ENCODE measurements around the gene HACD4.

Gene HACD4, protein sequence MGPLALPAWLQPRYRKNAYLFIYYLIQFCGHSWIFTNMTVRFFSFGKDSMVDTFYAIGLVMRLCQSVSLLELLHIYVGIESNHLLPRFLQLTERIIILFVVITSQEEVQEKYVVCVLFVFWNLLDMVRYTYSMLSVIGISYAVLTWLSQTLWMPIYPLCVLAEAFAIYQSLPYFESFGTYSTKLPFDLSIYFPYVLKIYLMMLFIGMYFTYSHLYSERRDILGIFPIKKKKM

DNA sequence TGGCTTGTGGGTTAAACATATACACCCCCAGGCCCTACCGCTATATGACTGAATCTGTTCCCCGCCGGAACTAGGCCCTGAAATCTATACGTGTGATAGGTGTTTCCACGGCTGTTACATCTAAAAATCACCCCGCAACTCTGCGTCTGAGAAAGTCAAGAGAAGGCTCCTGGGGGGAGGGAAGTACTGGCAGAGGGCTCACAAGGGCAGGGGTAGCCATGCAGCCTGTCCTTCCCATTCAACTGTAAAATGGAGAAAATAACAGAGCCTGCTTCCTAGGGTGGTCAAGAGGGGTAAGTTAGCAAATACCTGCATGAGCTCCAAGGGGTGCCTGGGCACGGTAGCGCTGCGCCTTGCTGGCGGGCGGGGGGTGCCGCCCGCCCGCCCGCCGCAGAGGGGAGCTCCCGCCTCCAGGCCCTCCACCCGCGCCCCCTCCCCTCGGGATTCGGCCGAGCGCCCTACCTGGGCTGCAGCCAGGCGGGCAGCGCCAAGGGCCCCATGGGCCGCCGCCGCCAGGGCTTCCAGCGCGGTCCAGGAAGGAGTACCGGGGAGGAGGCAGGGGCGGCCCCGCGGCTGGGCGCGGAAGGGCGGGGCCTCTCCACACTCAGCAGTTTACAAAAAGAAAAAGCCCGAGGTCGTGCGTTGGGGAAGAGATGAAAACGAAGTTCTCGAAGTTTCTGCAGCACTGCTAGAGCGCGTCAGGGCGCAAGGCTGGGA is at the start of gene HACD4:
Gene HACD4 (minus strand): TSS at position 550 of the 717 bp plus-strand sequence. CDS start 50 bp downstream, at position 500.
- peak; percentile 63 for DNase-seq (ENCODE audit: low spot score)

- DNase-seq (ENCODE audit: low spot score): no peak
Observed at GRCh38 chr9:21080793-21081192, 49.4 kb upstream of the HACD4 start.

GRCh38 chr9:21078702-21079101 is 47.3 kb upstream of the HACD4 start:
- no peak for DNase-seq (ENCODE audit: low spot score)

GRCh38 chr9:21077781-21078180 is 46.3 kb upstream of the HACD4 start, which contains the start of gene IFNB1:
TSS of gene IFNB1 (minus strand) at chr9:21077942. CDS start at chr9:21077869, 73 bp downstream.
- DNase-seq (ENCODE audit: low spot score): no peak

DNA sequence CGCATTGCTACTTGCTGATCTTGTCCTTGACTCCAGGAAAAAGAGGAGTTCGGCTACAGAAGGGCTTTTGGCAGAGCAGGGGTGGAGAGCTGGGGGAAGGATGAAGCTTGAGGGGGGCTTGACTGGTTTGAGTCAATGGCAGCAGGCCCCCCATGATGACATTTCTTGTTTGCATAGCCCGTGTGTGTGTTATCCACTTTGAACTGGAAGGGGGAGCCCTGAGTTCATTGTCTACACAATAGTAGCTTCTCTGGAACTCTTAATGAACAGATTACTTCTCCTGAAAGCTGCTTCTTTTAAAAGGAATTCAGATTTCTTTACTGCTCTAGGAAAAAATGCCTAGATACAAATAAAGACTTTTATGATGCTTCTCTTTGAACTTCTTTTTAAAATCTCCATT is 44.0 kb upstream of the HACD4 start:
- no peak for DNase-seq (ENCODE audit: low spot score)

- no peak for DNase-seq (ENCODE audit: low spot score)
Observed at GRCh38 chr9:21070906-21071305, 39.5 kb upstream of the HACD4 start.

GRCh38 chr9:21070171-21070571 is 38.7 kb upstream of the HACD4 start:
- DNase-seq (ENCODE audit: low spot score): peak; percentile 72

- peak; percentile 15 for DNase-seq (ENCODE audit: low spot score)
Observed at GRCh38 chr9:21060919-21061561, 29.6 kb upstream of the HACD4 start.

DNA sequence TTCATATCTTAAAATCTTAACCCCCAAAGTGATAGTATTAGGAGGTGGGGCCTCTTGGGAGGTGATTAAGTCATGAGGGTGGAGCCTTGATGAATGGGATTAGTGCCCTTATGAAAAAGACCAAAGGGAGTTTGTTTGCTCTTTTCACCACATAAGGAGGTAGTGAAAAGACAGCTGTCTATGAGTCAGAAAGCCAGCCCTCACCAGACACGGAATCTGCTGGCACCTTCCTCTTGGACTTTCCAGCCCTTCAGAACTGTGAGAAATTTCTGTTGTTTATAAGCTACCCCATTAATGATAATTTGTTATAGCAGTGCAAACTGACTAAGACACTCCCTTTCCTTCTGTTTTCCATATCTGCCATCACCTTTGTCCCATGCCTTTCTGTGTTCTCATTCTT is 25.5 kb upstream of the HACD4 start:
- DNase-seq (ENCODE audit: low spot score): no peak

DNA sequence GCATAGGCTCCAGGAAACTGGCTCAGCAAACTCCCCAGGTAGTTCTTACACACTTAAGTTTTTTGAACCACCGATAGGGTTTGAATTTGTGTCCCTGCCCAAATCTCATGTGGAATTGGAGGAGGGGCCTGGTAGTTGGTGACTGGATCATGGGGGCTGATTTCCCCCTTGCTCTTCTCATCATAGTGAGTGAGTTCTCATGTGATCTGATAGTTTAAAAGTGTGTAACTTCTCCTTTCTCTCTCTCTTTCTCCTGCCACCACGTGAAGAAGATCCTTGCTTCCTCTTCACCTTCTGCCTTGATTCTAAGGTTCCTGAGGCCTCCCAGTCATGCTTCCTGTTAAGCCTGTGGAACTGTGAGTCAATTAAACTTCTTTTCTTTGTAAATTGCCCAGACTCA is 22.4 kb upstream of the HACD4 start:
- DNase-seq (ENCODE audit: low spot score): no peak

DNA sequence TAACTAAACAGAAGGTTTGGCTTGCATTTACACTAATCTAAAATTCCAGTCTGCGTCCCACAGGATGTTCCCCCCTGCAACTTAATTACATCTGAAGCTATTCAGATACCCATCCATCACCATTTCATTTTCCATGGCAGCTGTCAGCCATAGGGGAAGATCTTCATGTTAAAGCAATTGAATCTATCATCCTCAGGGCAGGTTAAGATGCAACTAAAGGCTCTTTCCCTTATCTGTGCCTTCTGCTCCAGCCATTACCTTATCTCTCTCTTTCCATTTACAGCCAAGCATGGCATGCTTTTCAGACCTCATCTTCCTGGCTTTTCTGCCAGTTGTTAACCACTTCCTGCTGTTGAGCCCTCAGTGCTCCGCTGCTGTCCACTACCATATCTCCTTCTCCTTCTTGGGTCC is 15.8 kb upstream of the HACD4 start:
- no peak for DNase-seq (ENCODE audit: low spot score)

GRCh38 chr9:21043841-21044240 is 12.4 kb upstream of the HACD4 start:
- DNase-seq (ENCODE audit: low spot score): no peak

DNA sequence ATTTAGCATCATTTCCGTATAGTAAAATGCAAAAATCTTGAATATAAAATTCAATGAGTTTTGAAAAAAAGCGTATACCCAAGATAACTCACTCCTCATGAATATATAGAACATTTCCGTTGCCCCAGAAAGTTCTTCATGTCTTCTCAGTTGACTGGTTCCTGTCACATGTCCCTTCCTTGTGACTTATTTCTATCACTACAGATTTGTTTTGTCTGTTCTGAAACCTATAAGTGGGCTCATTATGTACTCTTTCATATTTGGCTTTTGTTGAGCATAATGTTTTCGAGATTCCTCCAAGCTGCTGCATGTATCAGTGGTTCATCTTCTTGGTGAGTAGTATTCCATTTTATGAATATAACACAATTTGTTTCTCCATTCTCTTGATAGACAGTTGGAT is 11.0 kb upstream of the HACD4 start:
- no peak for DNase-seq (ENCODE audit: low spot score)

GRCh38 chr9:21039302-21039701 is 7.9 kb upstream of the HACD4 start:
- DNase-seq (ENCODE audit: low spot score): no peak

DNA sequence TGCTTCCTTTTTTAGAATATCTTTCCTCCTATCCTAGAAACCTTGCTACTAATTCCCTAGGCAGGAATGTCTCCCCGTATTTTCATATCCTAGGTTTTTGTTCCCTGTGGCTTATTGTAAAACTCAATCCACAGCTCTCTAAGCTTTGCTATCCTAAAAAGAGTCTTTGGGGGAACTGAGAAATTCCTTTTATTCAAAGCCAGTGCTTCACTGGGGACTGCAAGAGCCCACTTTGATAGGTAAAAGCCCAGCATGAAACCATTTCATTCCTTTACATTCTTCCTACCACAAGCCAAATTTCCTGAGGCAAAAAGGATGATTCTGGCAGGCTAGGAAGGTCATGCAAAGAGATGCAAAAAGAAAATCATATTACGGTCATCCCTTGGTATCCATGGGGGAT is 5.8 kb upstream of the HACD4 start:
- DNase-seq (ENCODE audit: low spot score): no peak

DNA sequence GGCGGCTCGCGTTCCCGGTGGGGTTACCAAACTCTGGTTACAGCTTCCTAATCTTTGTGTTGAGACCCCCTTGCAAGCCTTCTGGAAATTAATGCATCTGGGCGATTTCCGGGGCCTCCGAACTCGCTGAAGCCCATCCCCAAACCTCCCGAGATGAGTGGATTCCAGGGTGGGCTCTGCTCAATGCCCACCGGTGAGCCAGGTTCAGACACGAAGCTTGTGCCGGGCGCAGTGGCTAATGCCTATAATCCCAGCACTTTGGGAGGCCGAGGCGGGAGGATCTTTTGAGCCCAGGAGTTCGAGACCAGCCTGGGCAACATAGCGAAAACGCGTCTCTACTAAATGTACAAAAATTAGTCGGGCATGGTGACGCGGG is 356 bp upstream of the HACD4 start:
- no peak for DNase-seq (ENCODE audit: low spot score)

- peak; percentile 66 for DNase-seq (ENCODE audit: low spot score)
Observed at GRCh38 chr9:21030389-21031035, 928 bp downstream of the HACD4 start.

- DNase-seq (ENCODE audit: low spot score): no peak
Observed at GRCh38 chr9:21029661-21030060, 1.8 kb downstream of the HACD4 start.

DNA sequence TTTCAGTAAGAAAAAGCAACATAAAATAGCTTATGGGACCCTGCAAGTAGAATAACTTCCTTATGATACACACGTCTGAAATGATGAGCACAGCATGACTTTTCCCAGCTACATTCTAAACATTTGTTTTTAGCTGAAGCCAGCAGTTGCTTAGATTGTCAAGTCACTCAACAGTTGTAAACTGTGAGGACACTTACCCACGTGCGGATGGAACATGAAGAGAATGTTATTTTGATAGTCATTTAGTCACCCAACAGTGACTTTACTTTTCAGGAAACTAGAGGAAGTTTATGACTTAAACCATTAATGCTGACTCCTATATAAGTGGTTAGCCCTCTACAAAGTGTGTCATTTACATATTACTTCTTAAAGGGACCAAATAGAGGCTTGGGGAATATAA is 3.0 kb downstream of the HACD4 start:
- DNase-seq (ENCODE audit: low spot score): peak; percentile 14

- no peak for DNase-seq (ENCODE audit: low spot score)
Observed at GRCh38 chr9:21027295-21027694, 4.1 kb downstream of the HACD4 start.

DNA sequence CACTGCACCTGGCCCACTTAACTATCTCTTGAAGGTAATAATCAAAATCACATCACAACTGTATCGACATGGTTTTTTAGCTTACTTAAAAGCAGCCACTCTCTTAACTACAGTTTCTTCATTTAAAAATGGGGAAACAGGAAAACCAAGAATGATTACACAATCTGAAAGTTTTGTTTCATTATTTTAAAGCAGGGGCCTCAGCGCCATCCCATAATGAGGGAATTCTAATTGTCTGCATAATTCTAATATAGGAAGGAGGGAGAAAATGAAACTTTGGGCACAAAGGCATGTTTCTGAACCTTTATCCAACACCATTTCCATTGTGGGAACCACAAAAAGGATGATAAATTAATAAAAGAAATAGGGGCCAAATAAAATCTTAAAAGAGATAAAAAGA is 7.6 kb downstream of the HACD4 start:
- DNase-seq (ENCODE audit: low spot score): no peak

DNA sequence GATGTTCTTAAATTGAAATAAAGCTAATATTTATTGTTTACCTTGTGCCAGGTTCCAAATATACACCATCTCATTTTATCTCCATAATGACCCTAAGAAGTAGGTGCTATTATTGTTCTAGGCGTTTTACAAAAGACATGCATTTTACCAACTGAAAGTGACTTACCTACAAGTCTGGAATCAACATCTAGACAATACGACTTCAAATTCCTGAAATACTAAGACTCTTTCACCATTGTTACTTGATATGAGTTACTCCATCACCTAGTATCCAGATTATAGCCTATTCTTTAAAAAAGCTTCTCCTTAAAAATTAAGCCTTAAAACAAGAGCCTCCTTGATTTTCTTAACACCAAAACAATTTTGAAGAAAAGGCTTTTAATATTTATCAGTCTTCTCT is 13.3 kb downstream of the HACD4 start:
- DNase-seq (ENCODE audit: low spot score): no peak

Data from Ammon's horn (tissue), 1 donor.